ENCODE results near the gene SMNDC1.

The SMNDC1 gene

DNA sequence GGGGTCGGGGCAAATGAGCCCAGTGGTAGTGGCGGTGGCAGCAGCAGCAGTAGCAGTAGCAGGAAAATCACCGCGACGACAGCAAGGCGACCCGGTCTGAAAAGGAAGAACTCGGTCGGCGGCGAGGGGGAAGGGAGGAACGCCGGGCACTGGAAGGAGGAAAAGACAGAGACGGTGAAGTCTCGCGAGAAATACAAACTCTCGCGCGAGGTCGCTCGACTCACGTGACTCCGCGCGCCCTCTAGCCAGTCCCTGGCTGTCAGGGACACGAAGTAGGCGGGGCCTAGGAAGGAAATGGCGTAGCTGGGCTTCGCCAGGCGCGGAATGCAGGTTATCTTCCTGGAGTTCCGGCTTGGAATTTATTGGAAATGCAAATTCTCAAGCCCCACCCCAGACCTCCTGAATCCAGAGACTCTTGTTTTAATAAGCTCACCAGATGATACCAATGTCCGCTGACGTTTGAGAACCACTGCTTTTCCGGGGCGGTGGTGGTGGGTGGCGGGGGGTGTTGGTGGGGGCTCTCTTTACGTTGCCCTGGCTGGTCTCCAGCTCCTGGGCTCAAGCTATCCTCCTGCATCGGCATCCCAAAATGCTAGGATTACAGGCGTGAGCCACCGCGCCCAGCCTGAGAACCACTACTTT is at the start of gene SMNDC1:
TSS of gene SMNDC1 (minus strand) at position 141 of the 642 bp plus-strand sequence. CDS start 1,333 bp downstream, outside the sequence.
- H3K9me3 ChIP-seq (ENCODE audit: insufficient read depth, low read depth, low read length) = no peaks in the 10 kb centered on the region
- peak within 1 kb of the TSS; percentile 99 for H3K9ac ChIP-seq (ENCODE audit: low read depth, low read length)
- peaks cover 38% of the 10 kb centered on the region for H3K36me3 ChIP-seq (ENCODE audit: insufficient read depth, low read depth, low read length)
- peaks cover 8% of the 10 kb centered on the region for H3K4me1 ChIP-seq (ENCODE audit: insufficient read depth, low read length)
- peak within 1 kb of the TSS; percentile 100 for H3K4me3 ChIP-seq (ENCODE audit: low read length)
- no peaks in the 10 kb centered on the region for H3K27me3 ChIP-seq (ENCODE audit: insufficient read depth, low read length)
- peak within 1 kb of the TSS; percentile 68 for H3K27ac ChIP-seq (ENCODE audit: low read length)

DNA sequence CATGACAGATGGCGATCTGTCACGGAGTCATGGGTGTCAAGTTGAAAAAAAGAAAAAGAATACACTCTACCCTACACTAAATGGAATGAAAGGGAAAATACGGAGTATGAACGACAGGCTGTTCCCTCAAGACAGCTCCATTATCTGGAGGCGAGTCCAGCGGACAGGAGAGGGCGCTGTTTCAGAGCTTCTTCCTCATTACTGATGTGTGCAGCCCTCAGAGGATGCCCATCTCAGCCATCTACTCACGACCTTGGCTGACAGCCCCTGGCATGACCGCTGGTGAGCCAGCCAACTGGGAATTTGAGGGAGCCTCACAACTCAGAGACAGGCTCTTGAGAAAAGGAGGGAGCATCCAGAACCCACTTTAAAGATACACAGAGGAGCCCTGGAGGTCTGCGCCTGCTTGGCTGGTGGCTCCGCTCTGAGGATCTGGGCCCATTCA is 49.6 kb upstream of the SMNDC1 start:
- Histone ChIP-seq H3K27me3 (ENCODE audit: insufficient read depth, low read length) (no peaks in the 10 kb centered on the region), H3K9ac (ENCODE audit: low read depth, low read length) (no peak overlapping the region), H3K4me3 (ENCODE audit: low read length) (0 out of 2 replicates have a peak overlapping the region, but pooled peaks have one; percentile 17), H3K4me1 (ENCODE audit: insufficient read depth, low read length) (peaks cover 10% of the 10 kb centered on the region), H3K9me3 (ENCODE audit: insufficient read depth, low read depth, low read length) (no peaks in the 10 kb centered on the region), H3K36me3 (ENCODE audit: insufficient read depth, low read depth, low read length) (no peaks in the 10 kb centered on the region), H3K27ac (ENCODE audit: low read length) (no peak overlapping the region)

DNA sequence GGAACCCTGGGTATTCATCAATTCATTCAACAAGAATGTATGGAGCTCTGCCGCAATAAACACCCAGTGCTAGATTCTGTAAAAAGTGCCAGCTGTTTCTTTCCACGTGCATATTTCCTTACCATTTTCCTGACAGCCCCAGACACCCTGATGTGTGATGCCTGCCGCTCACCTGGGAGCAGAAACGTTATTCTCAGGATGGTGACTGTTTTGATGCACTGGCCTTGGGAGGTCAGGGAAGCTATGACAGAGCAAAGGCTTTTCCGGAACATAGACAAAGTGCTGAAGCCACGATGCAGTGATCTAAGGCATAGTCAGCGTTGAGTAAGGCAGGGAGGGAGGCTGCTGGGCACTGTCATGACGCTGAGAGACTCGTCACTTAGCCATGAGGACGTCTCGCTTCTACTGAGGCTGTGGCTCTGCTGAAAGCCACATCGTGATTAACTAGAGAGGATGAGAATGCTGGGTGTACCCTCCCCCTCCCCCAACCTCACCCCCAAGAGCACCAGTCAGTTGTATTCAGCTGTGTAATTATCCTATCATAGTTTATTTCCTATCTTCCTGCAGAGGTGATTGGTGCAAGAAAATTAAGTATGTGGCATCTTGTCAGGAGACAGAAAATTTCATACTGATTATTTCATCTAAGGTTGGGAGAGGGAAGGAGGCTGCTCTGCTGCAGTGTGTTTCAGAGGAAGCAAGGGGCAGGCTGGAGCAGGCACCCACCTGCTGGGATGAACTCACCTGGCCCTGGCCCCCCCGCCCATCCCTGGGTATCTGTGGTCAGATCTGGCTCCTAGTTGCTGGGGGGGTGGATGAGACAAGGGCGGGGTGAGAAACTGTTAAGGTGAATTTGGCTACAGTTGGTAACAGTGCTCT is 48.8 kb upstream of the SMNDC1 start:
- no peak overlapping the region for H3K9ac ChIP-seq (ENCODE audit: low read depth, low read length)

DNA sequence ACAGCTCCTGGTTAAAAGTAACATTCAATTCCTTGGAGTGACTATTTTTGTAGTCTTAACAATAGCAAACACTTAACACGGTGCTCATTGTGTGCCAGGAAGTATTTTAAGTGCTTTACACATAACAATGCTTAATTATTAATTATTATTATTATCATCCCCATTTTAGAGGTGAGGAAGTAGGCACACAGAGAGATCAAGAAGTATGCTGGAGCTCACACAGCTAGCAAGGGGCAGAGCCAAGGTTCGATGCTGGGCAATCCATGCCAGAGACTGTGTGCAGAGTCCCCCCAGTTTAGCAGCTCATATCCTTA is 48.2 kb upstream of the SMNDC1 start:
- no peak overlapping the region for H3K4me3 ChIP-seq (ENCODE audit: low read length)
- no peaks in the 10 kb centered on the region for H3K36me3 ChIP-seq (ENCODE audit: insufficient read depth, low read depth, low read length)
- H3K27me3 ChIP-seq (ENCODE audit: insufficient read depth, low read length) = no peaks in the 10 kb centered on the region
- no peak overlapping the region for H3K27ac ChIP-seq (ENCODE audit: low read length)
- peaks cover 3% of the 10 kb centered on the region; the same call in 1 of the 2 replicates for H3K4me1 ChIP-seq (ENCODE audit: insufficient read depth, low read length)
- H3K9ac ChIP-seq (ENCODE audit: low read depth, low read length) = no peak overlapping the region
- no peaks in the 10 kb centered on the region for H3K9me3 ChIP-seq (ENCODE audit: insufficient read depth, low read depth, low read length)

More for the DNA sequence above, 48.8 kb upstream of the SMNDC1 start:
- Histone ChIP-seq H3K4me1 (ENCODE audit: insufficient read depth, low read length) (peaks cover 3% of the 10 kb centered on the region; the same call in 1 of the 2 replicates), H3K36me3 (ENCODE audit: insufficient read depth, low read depth, low read length) (no peaks in the 10 kb centered on the region), H3K9me3 (ENCODE audit: insufficient read depth, low read depth, low read length) (no peaks in the 10 kb centered on the region), H3K27me3 (ENCODE audit: insufficient read depth, low read length) (no peaks in the 10 kb centered on the region), H3K4me3 (ENCODE audit: low read length) (0 out of 2 replicates have a peak overlapping the region, but pooled peaks have one; percentile 17), H3K27ac (ENCODE audit: low read length) (no peak overlapping the region)

DNA sequence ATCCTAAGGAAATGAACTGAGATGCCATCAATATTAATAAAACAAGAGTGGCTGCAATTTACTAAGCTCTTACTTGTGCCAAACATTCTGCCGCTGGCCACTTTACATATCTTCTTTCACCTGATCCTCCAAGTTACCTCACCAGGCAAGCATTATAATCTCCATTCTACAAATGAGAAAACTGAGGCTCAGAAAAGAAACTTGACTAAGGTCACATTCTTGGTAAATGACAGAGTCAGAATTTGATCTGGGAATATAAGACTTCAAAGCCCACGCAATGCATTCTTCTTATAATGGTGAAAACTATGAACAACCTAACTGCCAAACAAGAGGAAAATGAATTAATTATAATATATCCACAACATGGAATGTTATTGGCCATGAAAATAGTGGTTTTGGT is 46.1 kb upstream of the SMNDC1 start:
- Histone ChIP-seq H3K9ac (ENCODE audit: low read depth, low read length) (no peak overlapping the region), H3K4me3 (ENCODE audit: low read length) (no peak overlapping the region), H3K9me3 (ENCODE audit: insufficient read depth, low read depth, low read length) (no peaks in the 10 kb centered on the region), H3K36me3 (ENCODE audit: insufficient read depth, low read depth, low read length) (no peaks in the 10 kb centered on the region), H3K27me3 (ENCODE audit: insufficient read depth, low read length) (no peaks in the 10 kb centered on the region), H3K27ac (ENCODE audit: low read length) (no peak overlapping the region), H3K4me1 (ENCODE audit: insufficient read depth, low read length) (no peaks in the 10 kb centered on the region; the same call in 1 of the 2 replicates)

DNA sequence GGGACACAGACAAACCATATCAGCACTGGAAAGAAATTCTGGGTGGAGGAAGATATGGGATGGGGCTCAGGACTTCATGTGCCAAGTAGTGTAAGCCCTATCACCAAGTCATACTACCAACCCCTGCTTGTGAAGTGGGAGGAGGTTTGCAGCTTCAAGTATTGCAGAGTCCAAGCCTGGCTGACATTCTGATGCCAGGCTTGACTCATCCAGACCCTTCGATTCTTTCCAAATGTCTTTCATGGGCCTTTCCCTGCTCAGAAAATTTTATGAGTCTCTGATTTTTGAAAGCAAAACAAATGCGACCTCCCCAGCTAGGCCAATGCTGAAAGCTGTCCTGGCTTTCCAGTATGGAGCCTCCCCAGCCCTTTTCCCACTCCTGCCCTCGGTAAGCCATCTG is 45.1 kb upstream of the SMNDC1 start:
- Histone ChIP-seq H3K27me3 (ENCODE audit: insufficient read depth, low read length) (no peaks in the 10 kb centered on the region), H3K36me3 (ENCODE audit: insufficient read depth, low read depth, low read length) (no peaks in the 10 kb centered on the region), H3K4me3 (ENCODE audit: low read length) (no peak overlapping the region), H3K27ac (ENCODE audit: low read length) (no peak overlapping the region), H3K9me3 (ENCODE audit: insufficient read depth, low read depth, low read length) (no peaks in the 10 kb centered on the region), H3K4me1 (ENCODE audit: insufficient read depth, low read length) (no peaks in the 10 kb centered on the region; the same call in none of the 2 replicates), H3K9ac (ENCODE audit: low read depth, low read length) (no peak overlapping the region)

DNA sequence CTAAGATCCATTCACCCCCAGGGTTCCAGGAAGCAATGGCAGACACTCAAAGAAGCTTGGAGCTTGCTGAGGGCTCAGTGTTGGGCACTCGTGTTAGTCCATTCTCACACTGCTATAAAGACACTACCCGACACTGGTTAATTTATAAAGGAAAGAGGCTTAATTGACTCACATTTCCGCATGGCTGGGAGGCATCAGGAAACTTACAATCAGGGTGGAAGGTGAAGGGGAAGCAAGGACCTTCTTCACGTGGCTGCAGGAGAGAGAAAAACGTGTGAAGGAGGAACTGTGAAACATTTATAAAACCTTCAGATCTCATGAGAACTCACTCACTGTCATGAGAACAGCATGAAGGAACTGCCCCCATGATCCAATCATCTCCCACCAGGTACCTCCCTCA is 44.7 kb upstream of the SMNDC1 start:
- Histone ChIP-seq H3K9ac (ENCODE audit: low read depth, low read length) (no peak overlapping the region), H3K36me3 (ENCODE audit: insufficient read depth, low read depth, low read length) (no peaks in the 10 kb centered on the region), H3K27me3 (ENCODE audit: insufficient read depth, low read length) (no peaks in the 10 kb centered on the region), H3K4me3 (ENCODE audit: low read length) (no peak overlapping the region), H3K4me1 (ENCODE audit: insufficient read depth, low read length) (no peaks in the 10 kb centered on the region; the same call in none of the 2 replicates), H3K9me3 (ENCODE audit: insufficient read depth, low read depth, low read length) (no peaks in the 10 kb centered on the region), H3K27ac (ENCODE audit: low read length) (no peak overlapping the region)

DNA sequence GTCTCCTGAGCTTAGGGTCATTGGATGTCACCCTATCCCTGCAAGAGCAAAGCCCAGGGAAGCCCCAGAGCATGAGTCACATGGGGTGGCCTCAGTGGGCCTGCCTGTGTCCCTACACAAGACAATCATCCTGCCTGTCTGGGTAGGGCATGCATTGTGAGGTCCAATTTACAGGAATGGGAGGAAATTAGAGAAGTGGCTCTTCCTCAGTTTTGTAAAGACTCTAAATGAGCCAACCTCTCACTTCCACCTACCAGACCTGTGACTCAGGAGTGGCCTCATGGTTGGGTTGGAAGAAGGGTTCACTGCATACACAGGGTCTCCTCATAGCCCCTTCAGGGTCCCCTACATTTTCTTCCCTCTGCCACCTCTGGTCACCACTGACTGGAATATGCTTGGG is 43.6 kb upstream of the SMNDC1 start:
- Histone ChIP-seq H3K9me3 (ENCODE audit: insufficient read depth, low read depth, low read length) (no peaks in the 10 kb centered on the region), H3K9ac (ENCODE audit: low read depth, low read length) (no peak overlapping the region), H3K36me3 (ENCODE audit: insufficient read depth, low read depth, low read length) (no peaks in the 10 kb centered on the region), H3K27ac (ENCODE audit: low read length) (no peak overlapping the region), H3K27me3 (ENCODE audit: insufficient read depth, low read length) (no peaks in the 10 kb centered on the region), H3K4me3 (ENCODE audit: low read length) (no peak overlapping the region), H3K4me1 (ENCODE audit: insufficient read depth, low read length) (no peaks in the 10 kb centered on the region; the same call in none of the 2 replicates)

DNA sequence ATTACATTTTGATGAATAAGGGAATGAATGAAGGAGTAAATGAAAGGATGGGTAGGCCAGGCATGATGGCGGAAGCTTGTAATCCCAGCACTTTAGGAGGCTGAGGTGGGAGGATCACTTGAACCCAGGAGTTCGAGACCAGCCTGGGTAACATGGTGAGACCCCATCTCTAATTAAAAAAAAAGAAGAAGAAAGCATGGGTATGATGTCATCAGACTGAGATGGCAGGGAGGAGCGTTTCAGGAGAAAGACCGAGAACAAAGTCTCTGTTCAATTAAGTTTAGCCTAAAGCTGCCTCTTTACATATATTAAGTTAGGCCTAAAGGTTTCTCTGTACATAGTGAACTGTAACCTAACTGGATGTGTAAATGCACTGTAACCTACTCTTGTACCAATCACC is 42.2 kb upstream of the SMNDC1 start:
- Histone ChIP-seq H3K36me3 (ENCODE audit: insufficient read depth, low read depth, low read length) (no peaks in the 10 kb centered on the region), H3K27ac (ENCODE audit: low read length) (no peak overlapping the region), H3K4me1 (ENCODE audit: insufficient read depth, low read length) (no peaks in the 10 kb centered on the region; the same call in 1 of the 2 replicates), H3K4me3 (ENCODE audit: low read length) (no peak overlapping the region), H3K9ac (ENCODE audit: low read depth, low read length) (no peak overlapping the region), H3K9me3 (ENCODE audit: insufficient read depth, low read depth, low read length) (no peaks in the 10 kb centered on the region), H3K27me3 (ENCODE audit: insufficient read depth, low read length) (no peaks in the 10 kb centered on the region)

DNA sequence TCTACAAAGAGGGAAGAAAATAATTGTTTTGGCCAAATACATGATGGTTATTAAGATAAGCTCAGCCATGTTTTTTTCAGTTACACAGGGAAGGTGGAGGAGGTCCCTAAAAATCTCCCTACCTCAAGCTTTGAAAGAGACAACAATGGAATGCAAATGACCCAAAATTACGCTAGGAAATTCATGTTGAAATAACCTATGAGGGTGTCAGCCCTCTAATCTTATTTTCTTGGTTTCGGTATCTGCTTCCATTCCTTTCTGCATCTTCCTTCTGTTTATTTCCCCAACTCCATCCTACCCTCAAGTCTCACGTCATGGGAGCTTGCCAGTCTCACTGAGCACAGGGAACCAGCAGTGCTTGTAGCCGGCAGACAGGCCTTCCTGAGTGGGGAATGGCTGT is 40.6 kb upstream of the SMNDC1 start:
- Histone ChIP-seq H3K4me1 (ENCODE audit: insufficient read depth, low read length) (no peaks in the 10 kb centered on the region; the same call in 1 of the 2 replicates), H3K9ac (ENCODE audit: low read depth, low read length) (no peak overlapping the region), H3K4me3 (ENCODE audit: low read length) (no peak overlapping the region), H3K9me3 (ENCODE audit: insufficient read depth, low read depth, low read length) (no peaks in the 10 kb centered on the region), H3K27me3 (ENCODE audit: insufficient read depth, low read length) (no peaks in the 10 kb centered on the region), H3K36me3 (ENCODE audit: insufficient read depth, low read depth, low read length) (no peaks in the 10 kb centered on the region), H3K27ac (ENCODE audit: low read length) (no peak overlapping the region)

DNA sequence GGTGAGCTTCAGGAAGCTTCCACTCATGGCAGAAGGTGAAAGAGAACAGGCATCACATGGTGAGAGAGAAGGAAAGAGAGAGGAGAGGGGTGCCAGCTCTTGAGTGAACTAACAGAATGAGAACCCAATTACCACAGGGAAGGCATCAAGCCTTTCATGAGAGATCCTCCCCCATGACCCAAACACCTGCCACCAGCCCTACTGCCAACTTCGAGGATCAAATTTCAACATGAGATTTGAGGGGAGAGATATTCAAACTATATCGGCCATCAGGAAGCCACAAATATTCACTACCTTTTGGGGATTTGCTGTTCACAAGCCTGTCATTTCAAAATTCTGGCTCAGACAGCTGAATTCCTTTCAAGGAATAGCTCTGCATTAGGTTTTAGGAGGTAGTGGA is 39.9 kb upstream of the SMNDC1 start:
- no peaks in the 10 kb centered on the region; the same call in 1 of the 2 replicates for H3K4me1 ChIP-seq (ENCODE audit: insufficient read depth, low read length)
- H3K9ac ChIP-seq (ENCODE audit: low read depth, low read length) = no peak overlapping the region
- no peak overlapping the region for H3K27ac ChIP-seq (ENCODE audit: low read length)
- no peaks in the 10 kb centered on the region for H3K36me3 ChIP-seq (ENCODE audit: insufficient read depth, low read depth, low read length)
- no peaks in the 10 kb centered on the region for H3K9me3 ChIP-seq (ENCODE audit: insufficient read depth, low read depth, low read length)
- H3K4me3 ChIP-seq (ENCODE audit: low read length) = no peak overlapping the region
- H3K27me3 ChIP-seq (ENCODE audit: insufficient read depth, low read length) = no peaks in the 10 kb centered on the region

DNA sequence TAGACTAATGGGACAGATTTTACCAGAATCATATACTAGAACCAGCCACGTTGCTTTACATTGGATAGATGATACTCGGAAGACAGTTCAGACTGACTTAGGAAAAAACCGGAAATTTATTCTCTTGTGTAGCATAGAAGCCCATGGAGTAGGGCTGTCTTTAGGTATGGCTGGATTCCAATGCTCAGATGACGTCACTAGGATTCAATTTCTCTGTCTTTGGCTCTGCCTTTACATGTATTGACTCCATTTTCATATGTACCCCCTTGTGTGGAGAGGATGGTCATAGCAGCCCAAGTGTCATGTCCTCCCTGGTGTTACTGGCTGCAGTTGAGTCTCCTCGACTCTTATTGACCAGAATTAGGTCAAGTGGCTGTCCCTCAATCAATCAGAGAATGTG is 39.2 kb upstream of the SMNDC1 start:
- no peaks in the 10 kb centered on the region; the same call in 1 of the 2 replicates for H3K4me1 ChIP-seq (ENCODE audit: insufficient read depth, low read length)
- H3K36me3 ChIP-seq (ENCODE audit: insufficient read depth, low read depth, low read length) = no peaks in the 10 kb centered on the region
- H3K9me3 ChIP-seq (ENCODE audit: insufficient read depth, low read depth, low read length) = no peaks in the 10 kb centered on the region
- no peak overlapping the region for H3K27ac ChIP-seq (ENCODE audit: low read length)
- H3K9ac ChIP-seq (ENCODE audit: low read depth, low read length) = no peak overlapping the region
- no peak overlapping the region for H3K4me3 ChIP-seq (ENCODE audit: low read length)
- no peaks in the 10 kb centered on the region for H3K27me3 ChIP-seq (ENCODE audit: insufficient read depth, low read length)
